NCI-H2196 (cell line): Measurements from ENCODE around the gene ACBD5.
"Not testable (repeated sequence)": the region's sequence is repeated elsewhere in the genome, so short reads cannot be mapped to it uniquely, and the experiment has no call there.

ENCODE experiments used
- DNase-seq: peaks from one replicate; lab custom pipeline; 2025; ENCODE audit not compliant: unreplicated experiment; lab: John Stamatoyannopoulos, UW

ACBD5 gene

GRCh38 chr10:27240212-27241009 is at the start of gene ACBD5:
TSS of gene ACBD5 (minus strand) at chr10:27240797. CDS start at chr10:27240688, 109 bp downstream.
- DNase-seq = peak; percentile 66

- DNase-seq = no peak
Measured at GRCh38 chr10:27285093-27285492, 44.5 kb upstream of the ACBD5 start.

- no peak for DNase-seq
Measured at GRCh38 chr10:27276581-27276980, 36.0 kb upstream of the ACBD5 start.

- not testable (repeated sequence) for DNase-seq
Measured at GRCh38 chr10:27266025-27266424, 25.4 kb upstream of the ACBD5 start.

GRCh38 chr10:27262788-27263187 is 22.2 kb upstream of the ACBD5 start:
- DNase-seq = not testable (repeated sequence)

GRCh38 chr10:27258838-27259812 is 18.5 kb upstream of the ACBD5 start:
- DNase-seq = no peak

GRCh38 chr10:27258492-27258837 is 17.9 kb upstream of the ACBD5 start:
- DNase-seq = no peak

GRCh38 chr10:27256299-27257189 is 15.9 kb upstream of the ACBD5 start:
- DNase-seq = no peak

- DNase-seq = no peak
Measured at GRCh38 chr10:27253576-27253975, 13.0 kb upstream of the ACBD5 start.

- DNase-seq = no peak
Measured at GRCh38 chr10:27252267-27253000, 11.8 kb upstream of the ACBD5 start.

GRCh38 chr10:27251554-27251953 is 11.0 kb upstream of the ACBD5 start:
- DNase-seq = no peak

GRCh38 chr10:27248215-27248614 is 7.6 kb upstream of the ACBD5 start:
- no peak for DNase-seq

- DNase-seq = no peak
Measured at GRCh38 chr10:27247441-27247840, 6.8 kb upstream of the ACBD5 start.

GRCh38 chr10:27247006-27247405 is 6.4 kb upstream of the ACBD5 start:
- DNase-seq = no peak

- no peak for DNase-seq
Measured at GRCh38 chr10:27245836-27246235, 5.2 kb upstream of the ACBD5 start.

- no peak for DNase-seq
Measured at GRCh38 chr10:27244976-27245375, 4.4 kb upstream of the ACBD5 start.

GRCh38 chr10:27242951-27243551 is 2.5 kb upstream of the ACBD5 start:
- DNase-seq = peak; percentile 9

GRCh38 chr10:27242473-27242950 is 1.9 kb upstream of the ACBD5 start:
- DNase-seq = no peak

GRCh38 chr10:27241652-27242472 is 1.3 kb upstream of the ACBD5 start:
- DNase-seq = peak; percentile 80
